ENCODE measurements around the gene KICS2.

GRCh38 chr12:64232196-64232595, 10.1 kb upstream of the KICS2 start:
- TF ChIP-seq CTCF (IDR thresholded peaks at IDR 0.05): no peak
- no peak for TF ChIP-seq POLR2A (IDR thresholded peaks at IDR 0.05)

All from Peyer's patch (tissue), 4 donors.